ENCODE measurements around the gene VWA8. TPM values are rescaled to one million over a fixed set of nuclear protein-coding genes. Genes with fewer than 3 reads are reported as not detected.

Gene VWA8
- total and polyA plus RNA-seq, 2 of the 13 experiments (the other 11 are each of a cell fraction or from before 2014, with no cell fraction given): 9.1 to 17.3 TPM

DNA sequence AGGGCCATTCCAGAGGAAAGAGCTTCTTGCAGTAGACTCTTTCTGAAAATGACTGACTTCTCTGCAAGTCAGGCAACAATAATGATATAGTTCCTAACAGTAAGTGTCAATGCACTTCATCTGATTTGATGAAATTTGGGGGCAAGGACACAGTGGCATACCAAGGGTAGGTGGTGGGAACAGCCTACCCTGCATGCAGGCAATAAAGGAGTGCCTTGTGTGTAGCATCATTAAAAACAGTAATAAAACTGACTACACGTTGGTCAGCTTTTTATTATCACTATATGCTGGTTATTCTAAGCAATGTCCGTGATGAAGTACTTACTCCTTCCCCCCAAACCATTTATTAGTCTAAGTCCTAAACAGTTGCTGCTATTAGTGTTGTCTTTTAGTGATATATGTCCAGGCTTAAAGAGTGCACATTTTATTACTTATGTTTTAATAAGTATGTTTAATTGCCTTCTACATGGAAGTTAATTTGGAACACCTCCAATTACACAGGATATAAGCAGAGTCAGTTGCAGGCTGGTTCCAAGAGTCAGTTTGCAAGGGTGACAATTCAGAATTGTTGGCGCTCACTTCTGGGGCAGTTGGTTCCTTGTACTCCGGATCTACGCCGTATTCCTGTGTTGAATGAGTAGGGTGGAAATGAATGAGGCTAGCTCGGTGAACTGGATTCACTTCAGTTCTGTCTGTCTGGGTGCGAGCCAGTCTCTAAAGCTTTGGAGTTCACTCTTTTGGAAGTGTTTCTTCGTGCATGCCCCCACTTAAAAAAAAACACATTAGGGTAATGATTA, 419.6 kb downstream of the VWA8 start:
- H3K36me3 ChIP-seq (replicated peaks in 1 of 2; ENCODE audit: control insufficient read depth in 1 of 2, insufficient read depth in 2 of 2, low read length in 2 of 2): no peaks in the 10 kb centered on the region
- intact Hi-C loops (cut with micrococcal nuclease; ENCODE audit: unreplicated experiment): loop anchor here (5.0 kb wide), 1 partner anchor 581 kb away; no protein-coding TSS in a partner anchor
- H4K20me1 ChIP-seq (ENCODE audit: insufficient read depth, low read length): no peaks in the 10 kb centered on the region
- peaks cover 8% of the 10 kb centered on the region for H3K4me1 ChIP-seq (ENCODE audit: insufficient read depth, low read length)
- H3K4me3 ChIP-seq (replicated peaks in 1 of 3; ENCODE audit: insufficient read depth in 1 of 3, low read depth in 2 of 3, low read length in 3 of 3): no peak overlapping the region
- DNase-seq (ENCODE audit: low spot score) (no peak), ATAC-seq (no peak), FAIRE-seq (no peak)
- 73% methylated on average over 9 of the region's 9 CpGs for WGBS (ENCODE audit: low lambda C conversion rate)
- no TSS peak for BruUV-seq (replicated peaks)
- no peak overlapping the region for H2AFZ ChIP-seq (ENCODE audit: low read length)
- no peak overlapping the region for H3K27ac ChIP-seq (ENCODE audit: extremely low read length, insufficient read depth, low read length)
- in situ Hi-C loops (cut with HindIII; ENCODE audit: extremely low pct_ligation_motif_present, low pct_unique_long_range_greater_than_20kb): no loop called here
- no peaks in the 10 kb centered on the region for H3K79me2 ChIP-seq (ENCODE audit: insufficient read depth, low read length)
- POLR2A ChIA-PET: no interaction called here
- no peaks in the 10 kb centered on the region for H3K9me3 ChIP-seq (ENCODE audit: low read length)
- no peak overlapping the region for H3K9ac ChIP-seq (ENCODE audit: insufficient read depth, low read depth, low read length)
- no peak for TF ChIP-seq RNF2 (conservative IDR thresholded peaks at IDR 0.05; ENCODE audit: low read depth)
- TF ChIP-seq ZNF143 (CRISPR knock-in tag; IDR thresholded peaks at IDR 0.05): no peak
- TF ChIP-seq, protein P1, sequence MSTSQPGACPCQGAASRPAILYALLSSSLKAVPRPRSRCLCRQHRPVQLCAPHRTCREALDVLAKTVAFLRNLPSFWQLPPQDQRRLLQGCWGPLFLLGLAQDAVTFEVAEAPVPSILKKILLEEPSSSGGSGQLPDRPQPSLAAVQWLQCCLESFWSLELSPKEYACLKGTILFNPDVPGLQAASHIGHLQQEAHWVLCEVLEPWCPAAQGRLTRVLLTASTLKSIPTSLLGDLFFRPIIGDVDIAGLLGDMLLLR (CRISPR knock-in tag; IDR thresholded peaks at IDR 0.05): no peak
- TF ChIP-seq KLF15 (CRISPR knock-in tag; IDR thresholded peaks at IDR 0.05; ENCODE audit: borderline replicate concordance): no peak
- TF ChIP-seq, protein P2, sequence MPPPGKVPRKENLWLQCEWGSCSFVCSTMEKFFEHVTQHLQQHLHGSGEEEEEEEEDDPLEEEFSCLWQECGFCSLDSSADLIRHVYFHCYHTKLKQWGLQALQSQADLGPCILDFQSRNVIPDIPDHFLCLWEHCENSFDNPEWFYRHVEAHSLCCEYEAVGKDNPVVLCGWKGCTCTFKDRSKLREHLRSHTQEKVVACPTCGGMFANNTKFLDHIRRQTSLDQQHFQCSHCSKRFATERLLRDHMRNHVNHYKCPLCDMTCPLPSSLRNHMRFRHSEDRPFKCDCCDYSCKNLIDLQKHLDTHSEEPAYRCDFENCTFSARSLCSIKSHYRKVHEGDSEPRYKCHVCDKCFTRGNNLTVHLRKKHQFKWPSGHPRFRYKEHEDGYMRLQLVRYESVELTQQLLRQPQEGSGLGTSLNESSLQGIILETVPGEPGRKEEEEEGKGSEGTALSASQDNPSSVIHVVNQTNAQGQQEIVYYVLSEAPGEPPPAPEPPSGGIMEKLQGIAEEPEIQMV (CRISPR knock-in tag; IDR thresholded peaks at IDR 0.05; ENCODE audit: low read depth): no peak
- no peak for TF ChIP-seq MBNL3 (CRISPR knock-in tag; conservative IDR thresholded peaks at IDR 0.05)
- no peaks in the 10 kb centered on the region for H3K27me3 ChIP-seq (ENCODE audit: control insufficient read depth in 1 of 2, insufficient read depth in 2 of 2, low read length in 2 of 2)
- no peak overlapping the region for H3K4me2 ChIP-seq (ENCODE audit: low read depth, low read length)
- CTCF ChIA-PET (ENCODE audit: low intra/inter-chr PET ratio, low total read pairs): no interaction called here
